Measurements from ENCODE around the gene SPATS2L. TPM values are rescaled to one million over a fixed set of nuclear protein-coding genes. Genes with fewer than 3 reads are reported as not detected.
A peak's percentile ranks its signal among the peaks of the same experiment; 100 is the strongest.

SPATS2L gene
- total and polyA plus RNA-seq, 2 of the 13 experiments (the other 11 are each of a cell fraction or from before 2014, with no cell fraction given), result 154 to 212 TPM

GRCh38 chr2:200263279-200263678 lies 43.2 kb upstream of the SPATS2L start:
- Histone ChIP-seq H3K4me3 (replicated peaks in 1 of 3; ENCODE audit: insufficient read depth in 1 of 3, low read depth in 2 of 3, low read length in 3 of 3) (no peak overlapping the region), H3K4me2 (ENCODE audit: low read depth, low read length) (no peak overlapping the region), H3K4me1 (ENCODE audit: insufficient read depth, low read length) (peaks cover 22% of the 10 kb centered on the region), H3K9me3 (ENCODE audit: low read length) (no peaks in the 10 kb centered on the region), H3K36me3 (replicated peaks in 1 of 2; ENCODE audit: control insufficient read depth in 1 of 2, insufficient read depth in 2 of 2, low read length in 2 of 2) (no peaks in the 10 kb centered on the region), H3K27me3 (ENCODE audit: control insufficient read depth in 1 of 2, insufficient read depth in 2 of 2, low read length in 2 of 2) (peaks cover 0 to 4% of the 10 kb centered on the region in 2 experiments; a peak in 1 of 5 replicates), H2AFZ (ENCODE audit: low read length) (no peak overlapping the region), H4K20me1 (ENCODE audit: insufficient read depth, low read length) (no peaks in the 10 kb centered on the region), H3K79me2 (ENCODE audit: insufficient read depth, low read length) (no peaks in the 10 kb centered on the region), H3K27ac (ENCODE audit: extremely low read length, insufficient read depth, low read length) (no peak overlapping the region), H3K9ac (ENCODE audit: insufficient read depth, low read depth, low read length) (no peak overlapping the region)
- intact Hi-C loops (cut with micrococcal nuclease; ENCODE audit: unreplicated experiment) (no loop called here), in situ Hi-C loops (cut with HindIII; ENCODE audit: extremely low pct_ligation_motif_present, low pct_unique_long_range_greater_than_20kb) (no loop called here)
- no peak for DNase-seq (ENCODE audit: low spot score)
- no peak for ATAC-seq
- CTCF ChIA-PET (ENCODE audit: low intra/inter-chr PET ratio, low total read pairs), result no interaction called here
- FAIRE-seq, result no peak
- POLR2A ChIA-PET, result no interaction called here
- no peak for TF ChIP-seq KIAA2018 (CRISPR knock-in tag; IDR thresholded peaks at IDR 0.05; ENCODE audit: borderline replicate concordance)
- TF ChIP-seq GTF2F1 (IDR thresholded peaks at IDR 0.05; ENCODE audit: low read length), result no peak
- TF ChIP-seq HNF4A (CRISPR knock-in tag; IDR thresholded peaks at IDR 0.05), result 0 out of 2 replicates have a peak, but pooled peaks have one; percentile 10
- BruUV-seq (replicated peaks), result no TSS peak
- 88% methylated on average over 1 of the region's 1 CpG for WGBS (ENCODE audit: low lambda C conversion rate)
